ENCODE results near the gene MOB2. TPM values are rescaled to one million over a fixed set of nuclear protein-coding genes. Genes with fewer than 3 reads are reported as not detected.

MOB2 gene
- total RNA-seq, 4 donors from 2014 or later, result 21.1 to 71.5 (median 48.3) TPM

DNA sequence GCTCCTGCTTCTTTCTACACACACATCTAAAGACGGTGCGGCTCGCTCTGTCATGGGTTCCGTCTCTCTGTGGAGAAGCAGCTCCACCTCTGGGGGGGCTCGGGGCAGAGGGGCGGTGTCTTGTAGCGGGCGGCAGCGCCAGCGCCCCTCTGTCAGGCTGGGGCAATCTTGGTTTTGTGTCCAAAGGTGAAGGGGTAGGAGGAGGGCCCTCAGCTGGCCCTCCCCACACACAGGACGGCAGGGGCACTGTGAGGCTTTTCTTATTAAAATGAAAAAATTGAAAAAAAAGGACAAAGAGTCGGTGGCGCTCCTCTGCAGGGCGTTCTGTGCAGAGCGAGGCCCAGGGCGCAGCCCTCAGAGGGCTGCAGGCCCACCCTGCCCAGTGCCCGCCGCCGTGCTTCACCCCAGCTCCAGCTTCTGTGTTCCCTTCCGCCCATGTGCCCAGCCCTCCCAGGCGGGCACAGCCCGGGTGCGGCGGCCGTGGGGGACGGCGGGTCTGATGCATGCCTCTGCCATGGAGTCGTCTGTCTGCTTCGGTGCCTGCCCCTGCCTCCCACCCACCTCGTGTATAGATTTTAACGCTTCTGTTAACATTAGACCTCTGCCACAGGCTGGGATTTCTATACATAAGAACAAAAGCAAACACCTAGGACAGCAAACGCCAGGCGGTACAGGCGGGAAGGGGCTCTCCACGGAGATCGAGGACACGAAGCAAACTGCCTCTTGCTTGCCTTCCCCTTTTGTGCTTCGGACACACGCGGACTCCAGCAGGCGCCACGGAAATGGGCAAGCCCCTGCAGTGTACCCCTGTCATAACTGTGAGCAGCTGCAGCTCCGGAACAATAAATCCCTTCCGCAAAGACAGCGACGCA, 24.5 kb downstream of the MOB2 start:
- Histone ChIP-seq H3K27me3 (no peaks in the 10 kb centered on the region), H3K9me3 (no peaks in the 10 kb centered on the region), H3K4me3 (no peak overlapping the region), H3K4me1 (no peaks in the 10 kb centered on the region), H3K36me3 (no peaks in the 10 kb centered on the region), H3K27ac (no peak overlapping the region)
- no peak for DNase-seq
- in situ Hi-C loops (cut with MboI; ENCODE audit: low sequenced_read_pairs in 4 of 4), result no loop called here
- intact Hi-C loops (cut with DNase I; ENCODE audit: low total_unique reads), result no loop called here
- ATAC-seq, result no peak
- TF ChIP-seq POLR2A (IDR thresholded peaks at IDR 0.05), result no peak
- TF ChIP-seq, protein P1, sequence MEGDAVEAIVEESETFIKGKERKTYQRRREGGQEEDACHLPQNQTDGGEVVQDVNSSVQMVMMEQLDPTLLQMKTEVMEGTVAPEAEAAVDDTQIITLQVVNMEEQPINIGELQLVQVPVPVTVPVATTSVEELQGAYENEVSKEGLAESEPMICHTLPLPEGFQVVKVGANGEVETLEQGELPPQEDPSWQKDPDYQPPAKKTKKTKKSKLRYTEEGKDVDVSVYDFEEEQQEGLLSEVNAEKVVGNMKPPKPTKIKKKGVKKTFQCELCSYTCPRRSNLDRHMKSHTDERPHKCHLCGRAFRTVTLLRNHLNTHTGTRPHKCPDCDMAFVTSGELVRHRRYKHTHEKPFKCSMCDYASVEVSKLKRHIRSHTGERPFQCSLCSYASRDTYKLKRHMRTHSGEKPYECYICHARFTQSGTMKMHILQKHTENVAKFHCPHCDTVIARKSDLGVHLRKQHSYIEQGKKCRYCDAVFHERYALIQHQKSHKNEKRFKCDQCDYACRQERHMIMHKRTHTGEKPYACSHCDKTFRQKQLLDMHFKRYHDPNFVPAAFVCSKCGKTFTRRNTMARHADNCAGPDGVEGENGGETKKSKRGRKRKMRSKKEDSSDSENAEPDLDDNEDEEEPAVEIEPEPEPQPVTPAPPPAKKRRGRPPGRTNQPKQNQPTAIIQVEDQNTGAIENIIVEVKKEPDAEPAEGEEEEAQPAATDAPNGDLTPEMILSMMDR (IDR thresholded peaks at IDR 0.05 in 4 of 5, conservative IDR thresholded peaks at IDR 0.05 in 1 of 5), result no peak

DNA sequence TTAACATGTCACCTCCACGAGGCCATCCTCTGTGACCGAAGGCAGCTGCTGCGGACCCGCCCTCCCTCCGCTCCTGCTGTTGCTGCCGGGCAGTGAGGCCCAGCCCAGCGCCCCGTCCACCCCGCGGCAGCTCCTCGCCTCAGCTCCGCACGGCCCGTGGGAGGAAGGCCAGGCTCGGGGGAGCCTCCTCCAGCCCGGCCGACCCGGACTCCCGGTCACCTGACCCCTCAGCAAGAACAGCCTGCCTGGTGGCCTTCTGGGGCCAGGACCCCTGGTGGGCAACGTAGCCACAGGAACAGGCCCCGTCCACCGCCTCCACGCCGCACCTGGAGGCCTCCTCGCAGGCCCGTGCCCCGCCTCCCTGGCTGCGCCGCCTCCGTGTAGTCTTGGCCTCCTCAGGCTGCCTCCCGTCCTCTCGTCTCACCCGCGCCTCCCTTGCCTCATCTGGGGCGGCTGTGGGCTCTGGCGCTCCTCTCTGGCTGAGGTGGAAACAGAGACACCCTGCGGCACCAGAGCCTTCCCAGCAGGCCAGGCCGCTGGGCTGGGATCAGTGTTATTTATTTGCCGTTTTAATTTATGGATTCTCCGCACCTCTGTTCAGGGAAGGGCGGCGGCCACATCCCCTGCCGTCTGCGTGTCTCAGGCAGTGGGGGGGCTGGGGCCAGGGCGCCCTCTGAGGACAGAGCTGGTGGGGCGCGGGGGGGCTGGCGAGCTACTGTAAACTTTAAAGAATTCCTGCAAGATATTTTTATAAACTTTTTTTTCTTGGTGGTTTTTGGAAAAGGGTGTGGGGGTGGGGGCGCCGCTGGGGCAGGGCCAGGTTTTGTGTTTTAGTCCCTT, 25.4 kb downstream of the MOB2 start:
- intact Hi-C loops (cut with DNase I; ENCODE audit: low total_unique reads) (no loop called here), in situ Hi-C loops (cut with MboI; ENCODE audit: low sequenced_read_pairs in 4 of 4) (no loop called here)
- no peaks in the 10 kb centered on the region for H3K27me3 ChIP-seq
- no peak overlapping the region for H3K4me3 ChIP-seq
- H3K36me3 ChIP-seq, result no peaks in the 10 kb centered on the region
- H3K27ac ChIP-seq, result no peak overlapping the region
- TF ChIP-seq, protein P1 (IDR thresholded peaks at IDR 0.05 in 4 of 5, conservative IDR thresholded peaks at IDR 0.05 in 1 of 5), result no peak
- no peak for TF ChIP-seq POLR2A (IDR thresholded peaks at IDR 0.05)
- no peak for DNase-seq
- no peaks in the 10 kb centered on the region for H3K9me3 ChIP-seq
- ATAC-seq, result no peak
- no peaks in the 10 kb centered on the region for H3K4me1 ChIP-seq

GRCh38 chr11:1460396-1460985, 26.1 kb downstream of the MOB2 start:
- H3K27ac ChIP-seq, result no peak overlapping the region
- no peaks in the 10 kb centered on the region for H3K36me3 ChIP-seq
- intact Hi-C loops (cut with DNase I; ENCODE audit: low total_unique reads), result no loop called here
- ATAC-seq (no peak), DNase-seq (no peak)
- H3K4me3 ChIP-seq, result no peak overlapping the region
- H3K27me3 ChIP-seq, result no peaks in the 10 kb centered on the region
- no peaks in the 10 kb centered on the region for H3K4me1 ChIP-seq
- in situ Hi-C loops (cut with MboI; ENCODE audit: low sequenced_read_pairs in 4 of 4), result no loop called here
- no peaks in the 10 kb centered on the region for H3K9me3 ChIP-seq
- no peak for TF ChIP-seq POLR2A (IDR thresholded peaks at IDR 0.05)
- TF ChIP-seq, protein P1 (IDR thresholded peaks at IDR 0.05 in 4 of 5, conservative IDR thresholded peaks at IDR 0.05 in 1 of 5), result no peak

GRCh38 chr11:1459764-1460395, 26.7 kb downstream of the MOB2 start:
- Histone ChIP-seq H3K36me3 (no peaks in the 10 kb centered on the region), H3K27ac (no peak overlapping the region), H3K4me1 (no peaks in the 10 kb centered on the region), H3K4me3 (no peak overlapping the region), H3K9me3 (no peaks in the 10 kb centered on the region), H3K27me3 (no peaks in the 10 kb centered on the region)
- no peak for ATAC-seq
- TF ChIP-seq, protein P1 (IDR thresholded peaks at IDR 0.05 in 4 of 5, conservative IDR thresholded peaks at IDR 0.05 in 1 of 5), result no peak
- no peak for TF ChIP-seq POLR2A (IDR thresholded peaks at IDR 0.05)
- in situ Hi-C loops (cut with MboI; ENCODE audit: low sequenced_read_pairs in 4 of 4), result no loop called here
- intact Hi-C loops (cut with DNase I; ENCODE audit: low total_unique reads), result no loop called here
- DNase-seq, result no peak

Data from gastrocnemius medialis (tissue), 4 donors.